ENCODE results near the gene CD40.

Gene CD40

DNA sequence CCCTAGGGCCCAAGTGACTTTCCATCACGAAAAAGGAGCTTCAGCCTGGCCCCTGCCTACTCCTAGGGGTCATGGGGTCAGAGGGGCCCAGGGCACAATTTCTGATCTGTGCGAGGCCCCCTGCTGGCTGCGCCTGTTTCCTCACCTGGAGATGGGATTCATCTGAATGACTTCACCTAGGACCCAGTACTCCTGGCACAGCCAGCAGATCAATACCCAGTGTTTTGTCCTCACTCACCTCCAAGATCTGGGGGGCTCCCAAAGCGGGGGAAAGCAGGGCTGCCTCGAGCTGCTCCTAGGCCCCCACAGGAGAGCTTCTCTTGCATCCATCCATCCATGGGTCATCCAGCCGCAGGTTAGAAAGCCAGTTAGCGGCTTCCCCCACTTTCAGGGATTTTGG, 33.8 kb downstream of the CD40 start:
- no peak for FAIRE-seq

DNA sequence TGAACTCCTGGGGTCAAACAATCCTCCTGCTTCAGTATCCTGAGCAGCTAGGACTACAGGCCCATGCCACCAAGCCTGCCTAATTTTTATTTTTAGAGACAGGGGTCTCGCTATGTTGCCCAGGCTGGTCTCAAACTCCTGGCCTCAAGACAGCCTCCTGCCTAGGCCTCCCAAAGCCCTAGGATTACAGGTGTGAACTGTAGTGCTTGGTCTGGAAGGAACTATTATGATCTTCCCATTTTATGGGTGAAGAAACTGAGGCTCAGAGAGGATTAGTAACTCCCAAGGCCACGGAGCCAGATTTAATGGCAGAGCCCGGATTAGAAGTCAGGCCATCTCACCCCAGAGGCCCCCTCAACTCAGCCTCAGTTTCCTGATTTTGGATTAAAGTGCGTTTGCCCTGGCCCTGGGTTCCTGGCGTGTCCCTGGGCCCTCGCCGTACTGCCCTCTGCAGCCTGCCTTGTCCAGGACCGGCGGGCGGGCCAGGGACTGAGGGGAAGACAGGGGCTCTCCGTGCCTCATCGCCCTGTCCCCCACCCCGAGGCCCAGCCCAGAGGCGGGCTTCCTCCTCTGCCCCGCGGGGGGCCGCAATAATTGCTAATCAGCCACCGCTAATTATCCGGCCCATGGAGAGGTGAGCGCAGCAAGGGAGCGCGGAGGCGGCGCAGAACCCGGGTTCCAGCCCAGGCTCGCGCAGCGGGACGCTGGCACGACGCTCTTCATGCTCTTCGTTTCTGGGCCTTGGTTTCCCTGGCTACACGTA, 34.9 kb downstream of the CD40 start:
- no peak for FAIRE-seq

DNA sequence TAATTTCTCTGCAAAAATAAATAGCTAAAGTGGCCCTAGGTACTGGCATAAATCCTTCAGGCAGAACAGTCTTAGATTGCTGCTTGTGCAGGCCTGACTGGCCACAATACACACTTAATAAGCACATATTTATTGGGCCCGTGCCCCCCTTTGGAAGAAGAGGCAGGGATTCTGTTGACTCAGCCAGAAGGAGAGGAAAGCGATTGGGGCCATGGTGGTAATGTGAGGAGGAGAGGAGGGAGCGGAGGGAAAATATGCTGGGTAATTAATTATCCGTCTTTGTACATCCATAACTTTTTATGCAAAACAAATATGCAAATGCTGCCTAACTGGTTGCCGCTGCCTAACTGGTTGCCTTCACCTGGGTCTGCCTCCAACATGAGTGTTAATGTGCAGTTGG, 36.2 kb downstream of the CD40 start:
- FAIRE-seq: no peak

DNA sequence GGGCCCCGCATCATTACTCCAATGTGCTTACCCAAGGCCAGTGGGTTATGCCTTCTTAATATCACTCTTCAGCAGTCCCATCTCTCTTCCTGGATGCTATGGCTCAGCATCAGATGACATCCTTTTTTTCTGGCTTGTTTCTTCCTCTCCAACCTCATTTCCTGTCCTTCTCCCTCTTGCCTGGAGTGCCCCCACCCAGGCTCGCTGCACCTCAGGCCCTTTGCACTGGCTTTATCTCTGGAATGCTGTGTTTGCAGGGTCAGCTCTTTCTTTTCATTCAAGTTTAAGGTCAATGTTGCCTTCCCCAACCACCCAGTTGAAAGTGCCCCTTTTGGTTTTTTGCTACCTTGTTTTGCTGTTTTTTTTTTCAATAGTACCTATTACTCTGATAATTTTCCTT, 36.7 kb downstream of the CD40 start:
- no peak for FAIRE-seq

DNA sequence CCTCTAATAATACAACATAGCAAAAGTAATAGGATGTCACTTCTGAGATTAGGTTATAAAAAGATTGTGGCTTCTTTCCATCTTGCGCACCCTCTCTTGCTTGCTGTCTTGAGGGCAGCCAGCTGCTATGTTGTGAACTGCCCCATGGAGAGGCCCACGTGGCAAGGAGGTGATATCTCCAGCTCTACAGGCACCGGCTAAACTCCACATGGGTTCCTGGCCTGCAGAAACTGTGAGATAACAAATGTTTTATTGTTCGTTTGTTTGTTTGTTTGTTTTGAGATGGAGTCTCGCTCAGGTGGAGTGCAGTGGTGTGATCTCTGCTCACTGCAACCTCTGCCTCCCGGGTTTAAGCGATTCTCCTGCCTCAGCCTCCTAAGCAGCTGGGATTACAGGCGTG, 38.0 kb downstream of the CD40 start:
- FAIRE-seq: no peak

DNA sequence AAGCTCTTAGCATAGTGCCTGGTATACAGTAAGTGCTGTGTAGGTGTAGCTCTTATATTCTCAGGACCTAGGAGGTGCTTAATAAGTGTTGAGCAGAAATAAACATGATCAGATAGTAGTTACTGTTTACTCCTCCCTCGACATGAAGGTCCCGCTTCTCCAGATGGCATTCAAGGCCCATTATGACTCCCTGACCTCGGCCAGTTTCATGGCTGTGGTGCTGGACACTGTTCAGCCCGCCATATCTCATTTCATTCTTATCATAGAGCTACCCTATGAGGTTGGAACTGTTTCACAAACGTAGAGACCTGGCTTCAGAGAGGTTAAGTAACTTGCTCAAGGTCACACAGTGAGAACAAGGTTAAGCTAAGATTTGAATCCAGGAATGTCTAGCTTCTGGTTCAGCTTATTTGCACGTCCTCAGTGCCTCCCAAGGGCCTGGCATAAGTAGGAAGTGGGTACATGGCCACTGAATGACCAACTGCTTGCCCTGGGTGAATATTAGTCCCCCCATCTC, 39.0 kb downstream of the CD40 start:
- FAIRE-seq: no peak

DNA sequence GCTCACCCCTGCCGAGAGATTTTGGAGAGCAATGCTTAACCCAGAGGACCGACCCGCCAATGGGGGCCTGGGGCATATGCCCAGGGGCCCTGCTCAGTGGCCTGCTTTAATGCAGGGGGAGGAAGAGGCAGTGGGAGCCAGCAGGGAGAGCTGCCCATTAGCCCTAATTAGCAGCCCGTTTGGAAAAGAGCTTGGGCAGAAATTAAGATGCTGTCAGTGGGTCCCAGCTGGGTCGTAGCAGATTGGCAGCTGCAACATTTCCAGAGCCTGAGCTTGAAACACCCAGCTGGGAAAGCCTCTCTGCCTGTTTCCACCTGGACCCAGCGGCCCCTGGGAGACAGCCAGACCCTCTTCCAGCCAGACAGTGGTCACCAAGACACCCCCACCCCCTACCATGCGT, 39.5 kb downstream of the CD40 start:
- FAIRE-seq: no peak

DNA sequence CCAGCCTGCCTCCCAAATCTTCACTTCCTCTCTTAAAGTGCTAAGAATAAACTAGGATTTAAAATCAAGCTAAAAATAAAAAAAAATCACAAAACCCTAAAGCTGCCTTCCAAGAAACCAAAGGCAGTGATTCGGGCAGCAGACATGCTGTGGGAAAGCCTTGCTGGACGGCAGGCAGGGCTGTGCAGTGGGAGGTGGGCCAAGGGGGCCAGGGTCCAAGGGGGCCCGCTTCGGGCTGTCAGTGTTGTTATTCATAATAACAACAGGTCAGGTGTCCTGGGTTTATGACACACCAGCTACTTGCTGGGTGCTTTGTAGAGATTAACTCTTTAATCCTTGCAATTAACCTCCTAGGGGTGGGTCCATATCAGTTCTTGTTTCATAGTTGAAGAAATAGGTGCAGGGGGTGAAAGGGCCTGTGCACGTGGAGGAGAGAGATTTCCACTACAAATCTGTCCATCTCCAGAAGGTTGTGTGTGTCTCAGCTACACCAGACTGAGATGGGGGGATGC, 40.4 kb downstream of the CD40 start:
- FAIRE-seq: no peak

DNA sequence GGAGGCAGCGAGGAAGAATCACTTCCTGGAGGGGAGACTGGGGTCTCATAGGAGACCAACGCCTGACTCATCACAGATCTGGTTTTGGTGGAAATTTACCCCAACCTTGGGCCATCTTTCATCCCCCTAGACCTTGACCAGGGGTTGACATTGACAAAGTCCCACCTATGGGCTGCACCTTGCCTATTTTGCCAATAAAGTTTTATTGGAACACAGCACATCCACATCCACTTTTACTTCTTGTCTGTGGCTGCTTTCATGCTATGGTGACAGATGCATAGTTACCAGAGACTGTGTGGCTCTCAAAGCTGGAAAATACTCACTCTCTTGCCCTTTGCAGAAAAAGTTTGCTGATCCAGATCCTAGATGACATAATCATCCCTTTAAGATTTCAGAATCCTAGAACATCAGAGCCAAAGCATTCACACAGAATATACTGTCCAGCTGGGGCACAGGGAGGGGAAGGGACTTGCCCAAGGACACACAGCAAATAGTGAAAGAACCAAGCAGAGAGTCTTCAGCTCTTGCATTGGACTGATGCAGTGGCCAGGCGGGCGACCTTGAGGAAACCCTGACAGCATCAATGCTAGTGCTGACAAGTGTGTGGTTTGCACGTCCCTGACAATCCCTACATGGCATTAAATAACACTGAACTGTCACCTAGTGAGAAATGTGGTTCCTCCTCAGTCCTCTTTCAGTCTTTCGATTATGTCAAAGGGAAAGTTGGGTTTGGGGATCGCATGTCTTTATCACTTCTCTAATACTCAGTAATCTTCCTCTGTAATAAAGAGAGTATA, 41.2 kb downstream of the CD40 start:
- no peak for FAIRE-seq

DNA sequence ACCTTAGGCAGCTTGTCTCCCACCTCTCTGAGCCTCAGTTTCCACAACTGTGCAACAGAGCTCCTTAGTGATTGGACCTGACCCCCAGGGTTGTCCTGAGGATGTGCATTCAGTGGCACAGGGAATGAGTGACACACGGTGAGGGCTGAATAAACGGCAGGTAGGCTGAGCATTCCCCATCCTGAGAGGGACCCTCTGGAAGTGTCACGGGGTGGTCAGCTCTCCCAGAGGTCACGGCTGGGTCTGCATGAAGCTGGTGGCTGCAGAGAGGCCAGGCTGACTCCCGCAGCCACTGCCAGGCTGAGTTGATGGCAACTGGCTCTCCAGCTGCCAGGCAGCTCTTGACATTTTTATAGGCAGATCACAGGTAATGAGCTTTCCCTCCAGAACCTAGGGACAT, 42.5 kb downstream of the CD40 start:
- no peak for FAIRE-seq

DNA sequence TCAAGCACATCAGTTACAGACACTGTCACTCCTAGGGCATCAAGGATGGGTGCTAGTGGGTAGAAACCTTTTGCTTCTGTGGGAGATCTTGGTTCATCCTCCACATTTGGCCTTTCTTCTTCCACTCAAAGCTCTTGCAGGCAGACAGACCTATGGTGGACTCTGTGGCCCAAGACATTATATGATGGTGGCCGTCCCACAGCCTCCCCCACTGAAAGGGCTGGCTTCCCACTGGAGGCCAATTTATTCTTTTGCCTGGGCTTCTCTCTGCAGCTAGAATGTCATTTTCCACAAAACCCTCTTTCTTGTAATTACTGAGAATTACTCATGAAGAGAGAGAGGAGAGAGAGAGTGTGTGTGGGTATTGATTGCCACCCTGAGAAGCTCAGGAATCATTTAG, 43.8 kb downstream of the CD40 start:
- FAIRE-seq: no peak

DNA sequence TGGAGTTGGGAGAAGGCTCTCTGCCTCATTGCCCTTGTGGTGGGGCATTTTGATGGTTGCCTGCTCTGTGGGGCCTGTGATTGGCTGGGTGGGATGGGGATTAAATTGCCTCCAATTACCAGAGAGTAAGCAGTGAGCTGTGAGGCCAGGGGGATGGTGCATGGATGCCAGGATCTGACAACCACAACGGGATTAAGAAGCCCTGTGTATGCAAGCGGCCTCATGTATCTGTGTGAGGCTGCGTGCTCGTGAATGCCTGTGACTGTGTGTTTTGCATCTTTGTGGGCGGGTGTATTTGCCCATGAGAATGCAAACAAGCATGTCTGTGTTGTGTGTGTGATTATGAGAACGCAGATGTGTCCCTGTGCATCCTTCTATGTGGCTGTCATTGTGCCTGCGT, 46.1 kb downstream of the CD40 start:
- FAIRE-seq: no peak

DNA sequence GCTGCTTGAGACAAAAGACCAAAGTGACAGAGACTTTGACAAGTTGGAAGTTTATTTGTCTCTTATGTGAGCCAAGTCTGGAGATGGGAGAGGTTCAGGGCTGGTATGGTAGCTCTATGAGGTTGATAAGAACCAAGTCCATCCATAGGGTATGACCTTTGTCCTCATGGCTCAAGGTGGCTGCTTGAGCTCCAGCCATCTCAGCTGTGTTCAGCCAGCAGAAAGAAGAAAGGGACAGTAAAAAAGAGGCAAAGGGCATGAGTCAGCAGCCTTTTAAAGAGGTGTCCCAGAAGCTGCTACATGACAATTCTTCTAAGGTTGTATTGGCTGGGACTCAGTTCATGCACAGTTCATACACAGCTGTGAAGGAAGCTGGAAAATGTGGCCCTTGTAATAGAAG, 49.0 kb downstream of the CD40 start:
- FAIRE-seq: no peak

DNA sequence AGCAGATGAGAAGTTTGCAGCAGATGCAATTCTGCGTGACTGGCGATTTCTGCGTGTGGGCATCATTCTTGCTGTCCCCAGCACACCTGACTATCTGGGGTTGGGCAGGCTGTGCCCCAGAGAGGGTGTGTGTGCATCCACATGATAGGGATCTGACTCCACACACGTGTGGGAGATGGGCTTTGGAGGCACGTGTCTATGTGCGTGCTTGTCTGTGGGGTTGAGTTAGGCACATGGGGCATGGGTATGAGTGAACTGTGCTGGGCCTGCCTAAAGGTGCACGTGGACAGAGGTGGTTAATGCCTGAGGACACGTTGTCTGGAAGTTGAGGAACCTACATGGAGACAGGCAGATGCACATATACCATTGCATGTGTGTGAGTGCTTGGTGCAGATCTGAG, 50.3 kb downstream of the CD40 start:
- FAIRE-seq: no peak

DNA sequence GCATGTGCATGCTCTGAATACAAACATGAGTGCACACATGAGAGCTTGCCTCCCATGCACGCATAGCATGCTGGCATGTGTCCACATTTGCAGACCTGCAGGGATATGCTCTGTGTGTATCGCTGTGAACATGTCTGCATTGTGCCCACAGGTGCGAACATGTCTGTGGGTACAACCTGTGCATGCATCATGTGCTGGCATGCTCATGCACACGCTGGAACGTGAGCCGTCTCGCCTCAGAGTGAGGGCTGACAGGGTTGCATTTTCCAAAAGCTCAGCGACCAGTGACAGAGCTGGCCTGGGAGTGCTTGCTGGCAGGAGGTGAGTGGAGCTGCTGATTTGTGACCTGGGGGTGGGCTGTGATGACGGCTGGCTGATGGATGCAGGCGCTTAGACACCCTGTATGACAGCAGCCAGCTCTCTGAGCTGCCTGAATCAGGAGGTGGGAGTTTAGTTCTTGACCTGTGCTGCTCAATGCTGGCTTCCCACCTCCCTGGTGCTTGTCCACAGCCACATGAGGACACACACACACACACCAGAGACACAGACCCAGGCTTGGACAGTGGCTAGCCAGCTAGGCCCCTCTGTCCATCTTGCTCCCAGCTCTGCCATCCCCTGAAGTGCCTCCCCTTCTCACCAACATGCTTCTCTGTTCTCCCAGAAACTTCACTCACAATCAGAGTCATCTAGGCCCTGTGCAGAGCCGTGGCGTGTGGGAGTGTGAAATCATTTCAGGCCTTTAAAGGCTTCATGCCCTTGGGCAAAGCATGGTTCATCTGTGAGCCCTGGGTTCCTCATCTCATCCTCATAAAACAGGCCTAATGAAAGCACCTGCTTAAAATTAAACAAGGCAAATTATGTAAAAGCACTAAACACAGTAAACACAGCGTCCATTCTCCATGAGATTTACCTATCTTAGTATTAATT, 51.4 kb downstream of the CD40 start:
- no peak for FAIRE-seq

DNA sequence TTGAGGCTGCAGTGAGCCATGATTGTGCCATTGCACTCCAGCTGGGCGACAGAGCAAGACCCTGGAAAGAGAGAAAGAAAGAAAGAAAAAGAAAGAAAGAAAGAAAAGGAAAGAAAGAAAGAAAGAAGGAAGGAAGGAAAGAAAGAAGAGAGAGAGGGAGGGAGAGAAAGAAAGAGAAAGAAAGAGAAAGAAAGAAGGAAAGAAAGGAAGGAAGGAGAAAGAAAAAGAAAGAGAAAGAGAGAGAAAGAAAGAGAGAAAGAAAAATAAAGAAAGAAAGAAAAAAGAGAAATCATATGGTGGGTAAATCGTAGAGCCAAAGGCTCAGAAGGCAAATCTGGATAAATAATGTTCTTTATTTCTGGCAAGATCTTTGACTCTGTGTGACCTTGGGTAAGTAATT, 53.4 kb downstream of the CD40 start:
- no peak for FAIRE-seq

DNA sequence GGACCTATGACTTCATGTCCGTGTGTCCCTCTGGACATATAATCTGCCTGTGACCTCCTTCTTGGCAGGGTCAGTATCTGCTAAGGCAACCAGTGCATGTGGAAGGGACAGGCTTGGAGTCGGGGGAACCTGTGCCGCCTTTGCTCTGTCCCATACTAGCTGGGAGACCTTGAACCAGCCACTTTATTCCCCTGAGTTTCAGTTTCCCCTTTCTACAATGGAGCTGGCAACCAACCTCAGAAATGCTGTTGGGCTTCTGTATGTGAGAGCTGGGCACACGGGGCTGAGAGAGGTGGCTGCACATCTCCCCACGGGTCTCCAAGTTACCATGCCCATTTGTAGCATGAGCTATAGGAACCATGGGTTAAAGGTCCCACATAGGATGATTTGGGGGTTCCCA, 53.8 kb downstream of the CD40 start:
- no peak for FAIRE-seq

DNA sequence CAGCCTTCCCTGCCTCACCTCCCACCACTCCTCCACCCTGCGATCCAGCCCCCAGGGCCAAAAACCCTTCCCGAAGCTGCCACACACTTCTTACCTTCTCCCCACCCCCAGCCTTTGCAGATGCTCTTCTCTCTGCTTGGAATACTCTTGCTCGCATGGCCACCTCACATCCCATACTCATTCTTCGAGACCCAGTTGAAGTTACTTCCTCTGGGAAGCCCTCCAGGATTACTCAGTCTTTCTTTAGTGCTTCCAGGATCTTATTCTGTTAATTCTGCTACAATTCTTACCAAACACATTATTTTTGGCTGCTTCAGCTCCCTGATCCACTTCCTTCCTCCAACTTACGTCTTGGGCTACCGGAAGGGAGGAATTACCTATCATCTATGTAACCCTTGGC, 54.3 kb downstream of the CD40 start:
- no peak for FAIRE-seq

DNA sequence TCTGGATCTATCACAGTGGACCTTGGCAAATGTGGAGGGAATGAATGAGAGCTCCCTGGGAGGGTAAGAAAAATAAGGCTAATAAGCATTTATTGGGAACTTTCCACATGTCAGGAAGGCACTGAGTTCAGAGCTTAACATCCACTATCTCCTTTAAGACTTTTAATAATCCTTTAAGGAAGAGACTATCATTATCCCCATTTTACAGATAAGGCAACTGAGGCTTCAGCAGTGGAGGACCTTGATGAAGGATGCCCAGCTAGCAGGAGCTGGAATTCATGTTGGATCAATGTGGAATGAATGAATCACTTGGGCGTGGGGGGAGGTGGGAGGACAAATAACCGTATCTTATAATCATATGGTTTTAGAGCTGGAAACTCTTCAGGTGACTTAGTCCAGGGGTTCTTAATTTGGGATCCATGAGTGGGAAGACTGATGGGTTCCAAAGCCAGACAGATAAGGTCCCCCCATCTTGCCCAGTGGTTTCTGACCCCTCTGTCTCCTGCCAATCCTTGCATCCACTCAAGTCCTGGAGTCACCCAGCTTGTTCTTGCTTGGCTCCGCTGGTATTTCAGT, 54.9 kb downstream of the CD40 start:
- FAIRE-seq: no peak

DNA sequence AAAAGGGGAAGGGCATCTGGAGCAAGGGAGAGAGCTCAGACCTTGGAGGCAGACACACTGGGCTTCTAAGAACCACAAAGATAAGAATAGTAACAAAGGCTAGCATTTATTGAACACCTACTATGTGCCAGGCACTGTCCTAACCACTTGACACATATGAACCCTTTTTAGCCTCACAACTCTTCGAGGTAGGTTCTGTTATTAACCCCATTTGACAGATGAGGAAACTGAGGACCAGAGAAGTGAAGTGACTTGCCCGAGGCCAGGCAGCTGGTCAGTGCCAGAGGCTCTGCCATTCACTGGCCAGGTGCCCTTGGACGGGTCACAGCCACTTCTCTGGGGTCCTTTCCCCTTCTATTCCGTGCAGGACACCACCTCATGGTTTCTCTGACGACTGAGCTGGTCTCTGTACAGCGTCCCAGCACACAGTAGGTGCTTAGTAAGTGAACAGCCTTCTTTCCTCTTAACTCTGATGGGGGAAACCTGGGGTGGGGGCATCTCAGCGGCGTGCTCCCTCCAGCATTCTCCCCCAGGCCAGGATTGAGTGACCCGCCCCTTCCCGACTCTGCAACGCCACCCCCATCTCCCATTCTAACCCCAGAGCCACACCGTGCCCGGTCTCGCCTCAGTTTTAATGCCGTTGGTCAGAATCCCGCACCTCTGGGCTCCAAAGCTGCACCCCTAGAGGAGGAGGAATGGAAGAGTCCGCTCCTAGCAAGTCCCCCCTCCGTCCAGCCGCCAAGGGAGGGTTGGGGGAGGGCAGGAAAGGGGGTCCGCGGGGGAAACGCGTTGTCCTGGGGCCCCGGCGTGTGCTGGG, 55.7 kb downstream of the CD40 start:
- FAIRE-seq: no peak

DNA sequence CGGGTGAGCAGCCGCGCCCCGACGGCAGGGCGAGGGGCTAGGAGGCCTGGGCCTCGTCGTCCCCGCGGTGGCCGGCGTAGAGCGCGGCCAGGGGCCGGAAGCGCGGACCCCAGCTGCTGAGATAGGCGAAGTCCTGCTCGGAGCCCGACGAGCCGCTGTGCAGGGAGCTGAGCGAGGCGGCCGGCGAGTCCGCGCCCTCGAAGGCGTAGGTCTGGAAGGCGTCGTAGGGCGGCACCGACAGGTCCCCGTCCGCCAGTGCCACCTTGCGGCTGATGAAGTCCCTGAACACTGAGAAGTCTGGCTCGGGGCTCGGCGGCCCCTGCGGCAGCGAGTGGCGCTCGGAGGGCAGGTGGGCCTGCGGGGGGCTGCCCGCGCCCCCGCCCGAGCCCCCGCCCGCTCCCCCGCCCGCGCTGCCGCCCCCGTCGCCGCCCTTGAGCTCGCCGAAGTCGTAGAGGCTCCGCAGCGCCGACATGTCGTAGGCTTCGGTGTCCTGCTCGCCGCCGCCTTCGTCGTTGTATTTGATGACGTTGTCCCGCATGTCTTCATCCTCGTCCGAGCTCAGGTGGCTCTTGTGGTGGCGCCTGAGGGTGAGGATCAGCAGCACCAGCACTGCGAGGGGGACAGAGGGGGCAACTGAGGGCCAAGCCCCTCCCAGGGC, 56.5 kb downstream of the CD40 start:
- no peak for FAIRE-seq

All from islet of Langerhans (tissue), 1 donor.